GM11168 (cell line): Measurements from ENCODE around the gene ATP1B1.

Experiments used
- in situ Hi-C: fragments of 300-500 bp; cut with MboI; formaldehyde crosslinking; loops from one replicate; pipeline ENCODE4 v1.12.0; 2022; ENCODE audit warnings: low sequenced_read_pairs; ENCODE audit not compliant: unreplicated experiment

ATP1B1 gene

DNA sequence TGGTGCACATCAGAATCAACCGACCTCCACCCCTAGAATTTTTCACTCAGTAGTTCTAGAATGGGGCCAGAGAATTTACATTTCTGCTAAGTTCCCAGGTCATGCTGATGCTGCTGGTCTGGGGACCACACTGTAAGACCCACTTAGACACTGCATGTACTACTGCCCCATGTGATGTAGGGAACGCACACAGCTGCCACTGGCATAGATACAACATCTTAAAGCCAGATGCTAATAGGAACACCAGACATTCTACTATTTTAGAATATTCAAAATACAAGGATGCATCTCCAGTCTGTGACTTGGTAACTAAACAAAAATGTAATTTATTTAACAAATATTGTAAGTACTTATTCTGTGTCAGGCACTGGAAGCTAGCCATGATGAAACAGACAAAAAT lies 14.1 kb upstream of the ATP1B1 start:
- in situ Hi-C loops = no loop called here

DNA sequence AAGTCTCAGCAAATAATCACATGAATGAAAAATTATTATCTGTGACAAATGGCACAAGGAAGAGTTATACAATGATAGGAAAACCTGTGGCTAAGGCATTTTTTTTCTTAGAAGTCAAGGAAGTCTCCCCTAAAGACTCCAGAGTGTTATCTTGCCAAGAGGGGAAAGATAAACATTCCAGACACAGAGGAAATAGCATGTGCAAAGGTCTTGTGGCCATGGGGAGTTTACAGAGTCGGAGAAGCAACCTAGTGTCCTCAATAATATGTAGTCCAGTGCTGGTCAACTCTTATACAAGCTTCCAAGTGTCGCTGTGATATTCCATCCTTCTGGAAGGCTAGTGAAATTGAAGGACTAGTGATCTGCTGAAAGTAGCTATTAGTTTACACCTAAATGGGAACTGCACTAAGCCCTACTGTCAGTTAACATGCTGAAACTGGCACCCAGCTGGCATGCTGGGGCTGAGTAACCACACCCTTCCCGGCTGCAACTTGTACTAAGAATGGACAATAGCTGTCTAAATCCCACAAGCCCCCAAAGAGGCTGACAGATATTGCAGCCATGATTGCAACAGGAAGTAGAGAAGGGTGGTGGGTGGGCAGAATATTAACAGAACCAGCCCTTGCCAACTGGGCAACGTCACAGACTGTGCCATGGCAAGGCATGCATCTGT lies 11.5 kb upstream of the ATP1B1 start:
- in situ Hi-C loops = no loop called here

DNA sequence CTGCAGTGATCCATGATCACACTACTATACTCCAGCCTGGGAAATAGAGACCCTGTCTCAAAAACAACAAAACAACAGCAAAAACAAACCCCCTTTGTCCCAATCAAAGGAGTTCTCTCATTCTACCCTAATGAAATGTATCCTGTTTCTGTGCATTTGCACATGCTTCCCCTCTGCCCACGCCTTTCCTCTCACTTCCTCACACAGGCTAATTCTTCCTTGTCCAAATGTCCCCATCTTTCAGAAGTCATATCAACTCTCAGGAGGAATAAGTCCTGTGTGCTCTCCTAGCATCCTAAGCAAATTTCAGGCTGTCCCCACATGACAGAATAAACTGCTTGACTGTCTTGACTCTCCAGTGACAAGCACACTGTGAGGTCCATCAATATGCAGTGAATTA lies 8.1 kb upstream of the ATP1B1 start:
- in situ Hi-C loops = no loop called here

DNA sequence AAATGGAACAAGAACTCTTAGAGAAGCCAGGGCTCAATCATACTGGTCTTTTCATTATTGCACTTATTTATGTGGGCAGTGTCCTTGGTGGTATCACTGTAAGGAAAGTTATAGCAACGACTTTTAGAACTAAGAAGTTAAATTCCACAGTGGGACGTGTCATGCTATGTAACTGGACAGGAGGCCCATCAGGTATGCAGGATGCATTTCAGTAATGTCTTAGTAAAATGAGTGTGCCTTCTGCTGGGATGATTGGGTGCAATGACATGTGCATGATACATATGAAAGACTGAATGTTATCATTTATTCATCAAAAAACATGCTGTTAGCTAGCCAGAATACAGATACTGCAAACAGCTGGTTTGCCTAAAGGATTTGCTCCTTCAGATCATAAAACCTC lies 6.9 kb upstream of the ATP1B1 start:
- in situ Hi-C loops = no loop called here

DNA sequence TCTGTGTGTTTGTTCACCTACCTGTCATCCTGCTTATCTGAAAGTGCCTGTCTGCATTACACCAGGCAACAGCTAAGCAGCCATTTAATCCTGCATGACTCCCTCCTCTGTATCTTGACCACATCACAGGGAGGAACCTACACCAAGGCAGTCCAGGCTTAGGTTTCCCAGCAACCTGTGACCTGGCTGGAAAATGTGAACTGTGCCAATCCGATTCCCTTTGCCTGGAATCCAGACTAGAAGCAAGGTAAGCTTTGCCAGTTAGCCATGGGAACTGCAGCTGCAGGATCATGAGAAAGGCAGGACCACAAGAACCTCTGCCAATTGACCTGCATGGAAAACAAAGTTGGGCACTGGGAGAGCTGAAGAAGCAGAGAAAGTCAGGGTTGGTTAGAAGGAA lies 6.3 kb upstream of the ATP1B1 start:
- in situ Hi-C loops = no loop called here

DNA sequence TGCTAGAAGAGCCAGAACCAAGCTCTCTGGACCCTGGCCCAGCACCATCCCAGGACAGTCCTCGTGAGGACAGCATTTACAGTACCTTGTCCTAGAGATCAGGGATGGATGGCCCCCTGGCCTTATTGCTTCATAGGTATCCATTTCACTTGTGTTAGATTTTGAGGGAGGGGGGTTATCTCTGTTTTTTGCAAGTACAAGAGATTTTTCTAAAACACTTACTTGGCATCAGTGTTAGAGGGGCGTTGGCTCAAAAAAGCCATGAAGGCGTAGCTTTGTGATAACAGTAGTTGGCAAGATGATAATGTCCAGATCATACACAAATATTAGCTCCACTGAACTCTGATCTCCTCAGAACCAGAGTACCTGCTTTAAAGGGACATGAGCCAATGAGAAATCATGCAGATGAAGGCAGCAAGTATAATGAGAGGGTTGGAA lies 5.8 kb upstream of the ATP1B1 start:
- in situ Hi-C loops = no loop called here

DNA sequence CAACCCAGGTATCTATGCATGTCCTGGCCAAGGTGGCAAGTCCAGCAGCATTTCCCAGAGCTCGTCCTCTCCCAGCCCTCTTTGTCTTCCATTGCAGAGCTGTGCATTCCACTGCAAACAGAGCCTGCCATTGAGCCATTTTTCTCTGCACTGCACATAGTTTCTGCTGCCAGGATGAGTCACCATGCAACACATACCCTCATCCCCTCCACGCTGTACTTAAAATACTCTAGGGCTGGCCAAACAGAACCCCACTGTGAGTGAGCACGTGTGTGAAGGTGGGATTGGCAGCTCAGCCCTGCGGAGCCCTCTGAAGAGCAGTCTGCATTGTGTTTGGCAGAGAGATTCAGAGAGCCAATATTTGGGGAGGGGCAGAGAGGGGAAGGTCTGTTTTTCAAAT lies 3.9 kb upstream of the ATP1B1 start:
- in situ Hi-C loops = no loop called here

DNA sequence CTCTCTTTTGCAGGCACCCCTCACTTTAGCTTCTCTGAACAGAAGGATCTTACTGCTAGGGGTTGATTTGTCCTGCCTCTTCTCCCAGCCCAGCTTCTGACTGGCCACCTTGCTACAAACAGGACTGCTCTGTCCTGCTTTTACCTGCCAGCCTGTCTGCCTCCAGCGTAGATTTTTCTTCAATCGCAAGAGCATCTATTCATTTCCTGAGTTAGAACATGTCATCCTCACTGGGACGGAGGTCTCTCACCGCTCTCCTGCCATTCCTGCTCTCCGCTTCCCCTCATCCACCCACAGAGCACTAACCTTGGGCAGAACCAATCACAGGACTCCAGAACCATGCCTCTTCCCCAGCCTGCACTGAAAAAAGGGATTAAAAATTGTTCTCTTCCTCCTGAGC lies 3.5 kb upstream of the ATP1B1 start:
- in situ Hi-C loops = no loop called here

DNA sequence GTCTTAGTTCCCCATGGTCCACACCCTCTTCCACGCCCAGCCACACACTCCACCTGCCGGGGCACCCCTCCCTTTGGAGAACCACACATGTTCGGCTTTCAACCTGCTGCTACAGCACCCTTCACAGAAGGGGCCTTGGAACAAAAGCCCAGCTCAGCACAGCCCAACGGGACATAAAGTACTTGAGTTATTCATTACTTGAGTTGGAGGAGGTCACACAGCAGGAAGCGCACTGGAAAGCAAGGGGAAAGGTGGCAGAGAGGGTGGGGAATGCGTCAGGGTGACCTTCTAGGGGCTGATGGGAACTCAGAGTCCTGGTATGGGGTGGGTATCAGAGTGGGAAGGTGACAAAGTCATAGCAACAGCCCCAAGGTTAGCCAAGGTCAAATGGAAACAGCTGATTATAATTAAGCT lies 3.0 kb upstream of the ATP1B1 start:
- in situ Hi-C loops = no loop called here

DNA sequence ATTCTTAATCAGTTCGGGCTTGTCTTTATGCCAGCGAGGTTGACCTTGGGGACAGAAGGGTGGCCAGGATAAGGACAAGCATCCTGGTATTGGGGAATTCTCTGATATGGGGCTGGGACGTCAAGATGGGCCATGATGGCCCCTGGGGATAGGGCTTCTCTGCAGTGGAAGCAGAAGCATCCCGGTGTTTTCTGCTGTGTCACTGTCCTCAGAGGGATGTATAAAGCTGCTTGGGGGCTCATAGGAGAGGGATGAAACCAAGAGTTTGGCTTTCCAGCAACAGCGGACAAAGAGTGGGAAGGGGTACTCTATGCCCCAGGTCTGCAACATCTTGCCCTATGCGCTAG lies 1.4 kb upstream of the ATP1B1 start:
- in situ Hi-C loops = no loop called here

DNA sequence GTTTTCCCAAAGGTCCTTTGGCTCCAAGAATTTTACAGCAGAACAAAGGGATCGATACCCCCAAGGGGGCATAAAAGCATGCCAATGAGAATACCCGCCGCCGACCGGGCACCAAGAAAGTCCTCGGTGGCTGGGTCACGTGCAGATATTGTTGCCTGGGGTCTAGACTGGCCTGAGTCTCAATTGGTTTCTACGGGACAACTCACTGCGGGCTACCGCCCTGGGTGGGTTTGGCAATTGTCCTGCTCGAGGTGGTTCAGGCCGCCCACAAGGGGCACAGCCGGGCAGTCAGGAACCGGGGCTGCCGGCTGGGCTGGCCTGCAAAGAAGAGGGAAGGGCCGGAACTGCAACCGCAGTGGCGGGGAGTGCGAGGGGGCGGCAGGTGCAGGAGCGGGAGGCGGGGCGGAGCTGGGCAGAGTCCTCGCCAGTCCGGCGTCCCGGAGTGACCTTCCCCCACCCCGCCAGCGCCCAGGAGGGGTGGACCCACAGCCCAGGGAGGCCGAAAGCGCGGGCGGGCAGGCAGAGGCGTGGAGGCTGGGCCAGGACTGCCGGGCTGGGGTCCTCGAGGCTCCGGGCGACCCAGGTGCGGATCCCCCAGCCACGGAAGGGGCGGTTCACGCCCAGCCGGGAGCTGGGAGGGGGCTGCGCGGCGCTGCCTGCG lies 926 bp upstream of the ATP1B1 start:
- in situ Hi-C loops = no loop called here

DNA sequence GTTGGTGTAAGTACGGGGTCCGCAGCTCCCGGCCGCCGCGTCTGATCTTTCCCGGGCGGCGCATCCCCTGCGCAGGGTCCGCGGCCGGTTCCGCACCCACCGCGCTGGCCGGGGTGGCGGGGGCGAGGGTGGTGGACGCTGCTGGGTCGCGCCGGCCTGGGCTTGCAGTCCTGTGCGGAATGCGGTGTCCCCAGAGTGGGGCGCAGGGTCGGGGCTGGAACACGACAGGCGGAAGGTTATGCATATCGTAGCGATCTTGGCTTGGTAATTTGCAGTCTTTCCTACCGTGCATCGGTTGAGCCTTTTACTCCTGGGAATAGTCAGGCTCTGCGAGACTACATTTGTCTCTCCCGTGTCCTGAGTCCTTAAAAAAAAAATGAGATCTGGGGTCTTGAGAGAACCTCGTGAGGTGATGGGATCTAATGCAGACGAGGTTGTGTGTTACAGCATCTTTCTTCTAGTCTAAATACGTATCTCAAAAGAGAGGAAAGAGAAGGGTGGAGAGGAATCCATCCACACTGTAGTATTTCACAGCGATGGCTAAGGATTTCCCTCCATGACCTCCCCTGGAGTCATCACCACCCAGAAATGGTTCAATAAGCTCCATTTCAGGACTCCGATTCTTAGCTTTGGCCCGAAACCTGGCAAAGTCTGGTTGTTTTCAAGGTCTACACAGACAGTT lies 572 bp downstream of the ATP1B1 start:
- in situ Hi-C loops = no loop called here

DNA sequence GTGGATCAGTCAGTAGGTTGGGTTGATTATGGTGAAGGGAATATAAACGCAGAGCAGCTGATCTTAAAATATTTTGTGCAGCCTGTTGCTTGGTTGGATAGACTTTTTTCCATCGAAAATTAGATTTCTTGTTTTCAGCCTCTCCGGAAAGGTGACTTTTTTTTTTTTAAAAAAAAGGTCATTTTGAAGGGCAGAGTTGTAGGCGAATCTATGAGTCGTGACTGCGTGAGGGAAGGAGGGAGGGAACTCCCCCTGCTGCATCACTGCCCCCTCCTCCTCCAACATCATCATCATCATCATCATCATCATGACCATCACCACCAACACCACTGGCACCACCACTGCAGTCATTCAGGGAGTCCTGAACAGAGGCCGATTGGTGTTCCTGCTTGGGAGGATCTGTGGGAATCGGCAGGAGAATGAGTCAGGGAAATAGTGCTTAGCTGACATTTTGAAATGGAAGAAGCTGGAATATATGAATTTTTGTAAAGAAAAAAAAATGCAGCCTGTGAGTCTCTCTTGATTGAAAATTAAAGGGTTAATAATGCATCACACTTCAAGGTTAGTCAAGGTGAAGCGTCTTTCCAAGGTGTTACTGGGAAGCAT lies 1.2 kb downstream of the ATP1B1 start:
- in situ Hi-C loops = no loop called here

DNA sequence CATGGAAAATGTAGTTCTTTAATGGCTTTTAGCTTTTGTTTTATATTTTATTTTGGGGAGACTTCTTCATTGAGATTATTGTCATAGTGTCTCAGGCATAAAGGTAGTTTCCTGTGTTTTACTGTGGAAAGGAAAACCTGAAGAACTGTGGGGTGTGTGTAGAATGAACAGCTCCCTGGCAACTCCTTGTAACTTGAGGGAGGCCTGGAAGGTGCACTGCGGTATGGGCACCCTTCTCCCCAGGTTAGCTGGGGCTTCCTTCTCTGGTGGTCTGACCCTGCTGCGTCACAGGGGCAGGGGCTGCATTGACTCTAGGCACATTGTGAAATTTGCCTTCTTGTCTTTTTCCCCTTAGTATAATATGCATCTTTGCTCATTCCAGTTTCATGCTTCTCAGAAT lies 1.7 kb downstream of the ATP1B1 start:
- in situ Hi-C loops = no loop called here

DNA sequence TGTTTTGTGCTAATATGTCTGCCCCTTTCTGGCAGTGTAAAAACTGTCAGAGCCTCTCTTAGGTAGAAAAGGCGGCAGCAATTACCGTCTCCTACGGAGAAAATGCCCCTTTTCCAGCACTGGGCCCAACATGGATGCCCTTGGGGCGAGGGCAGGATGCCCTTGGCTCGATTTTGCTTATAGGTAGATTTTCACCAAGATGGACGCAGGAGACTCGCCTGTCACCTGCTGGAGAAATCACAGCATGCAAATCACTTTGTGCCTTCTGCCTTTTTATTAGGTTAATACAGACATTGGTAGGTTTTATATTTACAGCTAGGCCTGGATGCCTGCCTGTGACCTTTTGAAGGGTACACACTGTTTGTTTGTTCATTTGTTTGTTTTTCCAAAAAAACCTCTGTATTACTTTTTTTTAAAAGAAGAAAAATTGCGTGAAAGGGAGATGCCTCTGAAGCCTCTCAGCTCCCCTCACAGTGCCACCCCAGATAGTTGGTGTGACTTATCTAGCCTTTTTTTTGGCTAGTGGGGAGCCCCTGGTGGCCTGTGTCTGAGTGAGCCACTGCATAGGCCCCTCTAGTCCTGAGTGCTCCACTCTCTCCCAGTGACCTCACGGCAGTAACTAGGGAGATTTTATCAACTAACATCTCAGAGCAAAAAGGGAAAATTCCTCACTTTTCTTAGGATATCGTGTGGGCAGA lies 2.5 kb downstream of the ATP1B1 start:
- in situ Hi-C loops = no loop called here

DNA sequence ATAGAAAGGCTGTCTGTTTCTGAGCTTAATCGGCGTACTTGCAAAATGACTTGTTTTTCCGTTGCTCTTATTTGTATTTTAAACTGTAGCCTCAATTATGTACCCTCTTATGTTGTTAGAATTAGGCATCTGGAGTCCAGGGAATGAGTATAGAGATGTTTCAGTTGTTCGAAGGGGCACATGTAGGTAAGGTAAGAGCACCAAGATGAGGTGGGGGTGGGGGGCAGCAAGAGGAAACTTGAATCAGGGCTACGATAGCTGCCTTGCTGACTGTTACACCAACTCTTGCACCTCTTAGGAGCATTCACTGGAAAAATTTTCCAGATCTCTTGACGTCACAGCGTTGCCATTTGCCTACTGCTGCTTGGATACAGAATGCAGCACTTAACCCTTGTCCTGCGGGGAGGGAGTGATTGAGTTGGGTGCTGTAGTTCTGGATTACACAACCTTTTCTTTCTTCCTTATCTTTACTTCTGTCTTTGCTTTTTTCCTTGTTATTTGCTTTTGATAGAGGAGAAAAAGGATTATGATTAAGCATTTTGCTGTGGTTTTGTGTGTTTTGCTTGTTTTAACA lies 3.2 kb downstream of the ATP1B1 start:
- in situ Hi-C loops = no loop called here

DNA sequence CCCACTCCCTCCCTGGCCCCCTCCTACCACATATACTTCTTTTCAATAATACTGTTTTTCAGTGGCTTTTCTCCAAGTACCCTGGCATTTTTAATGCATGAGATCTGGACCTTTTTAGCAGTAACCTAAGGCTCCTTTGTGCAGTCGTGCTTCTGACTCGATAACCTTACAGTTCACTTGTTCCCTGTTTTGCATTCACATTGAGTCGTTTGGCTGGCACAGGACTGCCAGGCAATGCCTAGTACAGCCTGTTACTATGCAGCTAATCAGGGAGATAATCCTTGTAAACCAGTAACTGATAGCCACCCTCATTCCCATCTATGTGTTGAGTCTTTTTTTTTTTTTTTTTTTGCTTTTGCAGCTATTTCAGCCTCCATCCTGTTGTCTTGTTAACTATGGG lies 3.7 kb downstream of the ATP1B1 start:
- in situ Hi-C loops = no loop called here

DNA sequence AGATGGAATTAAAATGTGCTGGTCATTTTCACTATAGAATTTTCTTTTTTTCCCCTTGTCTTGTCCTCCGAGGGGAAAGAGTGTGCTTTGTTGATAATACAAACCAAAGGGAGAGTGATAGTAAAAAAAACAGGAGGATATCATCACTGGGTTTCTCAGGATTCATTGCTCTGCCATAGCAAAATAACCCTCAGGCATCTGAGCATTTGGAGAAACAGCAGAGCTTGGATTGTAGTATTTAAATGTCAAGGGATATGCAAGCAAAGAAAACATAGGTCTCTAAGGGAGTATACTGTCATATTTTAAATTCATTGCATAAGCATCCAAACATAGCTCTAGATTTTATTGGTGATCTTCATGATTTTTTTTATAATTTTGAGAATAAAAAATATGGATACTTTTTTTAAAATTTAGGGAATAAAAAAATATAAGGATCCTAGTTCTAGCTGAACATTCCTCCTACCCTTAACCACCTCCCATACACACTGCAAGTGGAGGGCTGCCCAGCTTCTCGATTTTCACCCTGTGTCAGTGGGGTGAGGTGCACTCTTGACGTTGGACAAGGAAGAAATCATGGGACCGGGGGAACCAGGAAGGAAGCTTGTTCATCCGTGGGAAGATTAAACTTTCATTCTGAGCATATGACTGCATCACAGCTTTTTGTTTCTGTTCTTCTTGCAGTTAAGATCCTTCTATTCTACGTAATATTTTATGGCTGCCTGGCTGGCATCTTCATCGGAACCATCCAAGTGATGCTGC lies 4.4 kb downstream of the ATP1B1 start:
- in situ Hi-C loops = no loop called here

DNA sequence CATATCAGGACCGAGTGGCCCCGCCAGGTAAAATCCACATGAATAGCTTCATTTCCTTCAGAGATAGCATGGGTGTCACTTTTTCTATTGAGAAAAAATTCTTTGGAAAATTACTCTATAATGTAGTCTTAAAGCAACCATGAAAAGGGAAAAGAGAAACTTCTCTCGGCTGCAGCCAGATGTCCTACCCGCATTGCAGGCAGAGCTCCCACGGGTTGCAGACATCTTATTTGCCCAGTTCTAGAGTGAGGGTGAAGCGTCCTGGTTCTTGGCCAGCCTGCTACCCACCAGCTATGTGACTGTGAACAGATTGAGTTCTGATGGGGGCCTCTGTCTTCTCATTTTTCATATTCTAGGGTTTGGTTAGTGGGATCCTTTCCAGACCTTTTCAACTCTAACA lies 5.0 kb downstream of the ATP1B1 start:
- in situ Hi-C loops = no loop called here

DNA sequence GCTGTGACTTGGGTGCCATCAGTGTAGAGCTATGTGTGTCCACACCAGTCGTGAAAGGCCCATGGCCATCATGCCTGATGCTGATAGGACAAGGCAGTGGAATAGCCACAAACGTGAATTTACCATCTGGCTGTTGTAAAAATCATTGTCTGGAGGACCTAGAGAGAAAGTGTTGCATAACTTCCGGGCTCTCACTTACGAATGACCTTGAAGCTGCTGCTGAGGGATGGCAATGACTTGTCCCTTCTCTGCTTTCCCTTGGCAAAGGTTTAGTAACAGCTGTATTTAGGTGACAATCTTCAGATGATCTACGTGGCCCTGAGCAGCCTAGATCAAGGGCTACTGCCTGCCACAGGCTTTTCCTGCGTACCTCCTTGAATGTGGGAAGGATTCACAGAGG lies 5.8 kb downstream of the ATP1B1 start:
- in situ Hi-C loops = no loop called here
